ENCODE results near the gene ZNF750.

The ZNF750 gene

DNA sequence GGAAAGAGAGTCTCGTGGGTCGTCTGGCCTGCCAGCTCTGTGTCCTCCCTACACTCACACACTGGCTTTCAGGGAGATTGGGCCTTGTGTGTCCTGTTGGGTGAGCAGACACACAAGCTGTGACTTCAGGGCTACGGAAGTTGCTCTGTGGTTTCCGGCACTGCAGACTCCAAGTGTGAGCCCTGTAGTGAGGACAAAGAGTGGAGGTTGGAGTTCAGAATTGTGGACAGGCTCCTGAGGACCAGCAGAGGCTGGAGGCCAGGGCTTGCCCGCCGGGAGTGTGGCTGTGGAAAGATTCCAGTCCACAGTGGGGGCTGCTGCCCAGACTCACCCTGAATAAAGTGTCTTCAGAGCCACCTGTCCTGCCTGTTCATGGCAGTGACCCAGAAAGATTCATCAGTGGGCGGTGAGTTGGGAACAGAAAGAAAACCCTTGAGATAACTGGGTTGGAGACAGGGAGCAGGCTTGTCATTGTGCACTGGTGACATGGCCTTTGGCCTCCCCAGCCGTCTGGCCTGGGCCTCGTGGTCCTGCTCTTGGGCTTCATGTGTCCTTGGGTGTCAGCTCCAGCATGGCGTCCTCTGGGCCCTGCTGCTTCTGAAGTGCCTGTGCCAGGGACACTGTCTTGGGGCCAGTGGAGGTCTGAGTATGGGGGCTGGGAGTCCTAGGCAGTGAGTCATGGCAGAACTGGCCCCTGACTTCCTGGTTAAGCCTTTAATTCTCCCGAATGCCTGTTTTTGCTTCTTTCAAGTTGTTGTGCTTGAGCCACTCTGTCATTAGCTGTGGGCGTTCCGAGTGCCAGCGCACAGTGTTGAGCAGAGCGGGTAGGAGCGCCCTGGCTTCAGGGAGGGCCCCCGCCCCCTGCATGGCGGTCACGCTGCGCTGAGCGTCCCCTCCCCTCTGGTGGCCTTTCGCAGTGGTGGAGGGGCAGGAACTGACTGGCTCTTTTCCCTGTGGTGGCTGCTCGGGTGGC, 19.9 kb upstream of the ZNF750 start:
- peak; percentile 89 for DNase-seq

DNA sequence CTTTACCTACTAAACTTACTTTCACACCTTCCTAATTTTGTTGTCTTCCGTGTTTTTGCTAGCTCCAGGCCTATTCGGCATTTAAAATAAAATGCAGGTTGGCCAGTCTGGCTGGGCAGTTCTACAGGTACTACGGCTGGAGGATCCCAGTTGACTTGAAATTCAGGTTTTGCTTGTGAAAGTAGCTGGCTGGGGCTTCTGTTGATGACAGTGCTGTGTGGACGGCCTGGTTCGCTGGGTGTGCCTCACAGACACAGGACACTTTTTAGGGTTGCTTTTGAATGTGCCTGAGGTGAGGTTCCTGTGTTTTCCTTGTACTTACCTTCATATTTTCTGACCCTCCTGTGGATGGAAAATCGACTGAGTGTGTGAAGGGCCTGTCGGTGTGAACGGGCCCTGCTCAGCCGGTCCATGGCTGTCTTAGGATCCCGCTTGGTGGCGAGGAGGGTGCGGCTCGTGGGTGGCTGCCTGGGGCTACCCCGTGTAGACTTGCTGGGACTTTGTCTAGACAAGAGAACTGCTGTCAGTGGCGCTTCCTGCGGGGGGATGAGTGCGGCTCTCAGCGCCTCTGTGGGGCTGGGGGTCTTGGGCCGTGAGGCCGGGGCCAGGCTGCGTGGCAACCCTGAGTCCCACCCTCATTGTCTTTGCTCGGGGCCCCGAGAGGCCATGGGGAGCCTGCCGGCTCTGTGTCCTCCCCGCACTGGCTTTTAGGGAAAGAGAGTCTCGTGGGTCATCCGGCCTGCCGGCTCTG, 18.7 kb upstream of the ZNF750 start:
- no peak for DNase-seq

DNA sequence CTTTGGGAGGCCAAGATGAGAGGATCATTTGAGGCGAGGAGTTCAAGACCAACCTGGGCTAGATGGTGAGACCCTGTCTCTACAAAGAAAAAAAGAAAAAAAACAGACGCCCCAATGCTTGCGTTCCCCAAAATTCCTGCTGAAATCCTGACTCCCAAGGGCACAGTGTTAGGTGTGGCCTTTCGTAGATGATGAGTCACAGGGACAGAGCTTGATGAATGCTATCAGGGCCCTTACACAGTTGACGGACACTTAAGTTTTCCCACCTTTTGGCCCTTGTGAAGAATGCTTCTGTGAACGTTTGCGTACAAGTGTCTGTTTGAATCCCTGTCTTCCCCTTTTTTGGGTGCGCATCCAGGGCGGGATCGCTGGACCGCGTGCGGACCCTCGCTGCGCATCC, 16.5 kb upstream of the ZNF750 start:
- no peak for DNase-seq

DNA sequence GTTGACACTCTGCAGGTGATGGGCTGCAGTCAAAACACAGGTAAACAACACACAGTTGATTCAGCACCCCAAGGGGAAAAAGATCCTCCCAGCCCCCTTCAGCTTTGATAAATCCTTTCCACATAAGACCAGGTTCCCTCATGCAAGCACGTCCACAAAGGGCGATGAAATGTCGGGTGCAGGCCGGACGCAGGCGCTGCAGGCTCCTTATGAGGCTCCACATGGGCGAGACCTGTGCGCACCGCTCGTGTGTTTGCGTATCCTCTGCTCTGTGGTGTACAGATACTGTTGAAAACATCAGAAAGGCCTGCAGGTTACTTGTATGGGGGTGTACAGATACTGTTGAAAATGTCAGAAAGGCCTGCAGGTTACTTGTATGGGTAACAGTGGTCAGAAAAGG, 14.4 kb upstream of the ZNF750 start:
- no peak for DNase-seq

GRCh38 chr17:82851381-82851780, 11.6 kb upstream of the ZNF750 start:
- DNase-seq: no peak

- DNase-seq: no peak
Measured at GRCh38 chr17:82849076-82849945, 9.5 kb upstream of the ZNF750 start.

DNA sequence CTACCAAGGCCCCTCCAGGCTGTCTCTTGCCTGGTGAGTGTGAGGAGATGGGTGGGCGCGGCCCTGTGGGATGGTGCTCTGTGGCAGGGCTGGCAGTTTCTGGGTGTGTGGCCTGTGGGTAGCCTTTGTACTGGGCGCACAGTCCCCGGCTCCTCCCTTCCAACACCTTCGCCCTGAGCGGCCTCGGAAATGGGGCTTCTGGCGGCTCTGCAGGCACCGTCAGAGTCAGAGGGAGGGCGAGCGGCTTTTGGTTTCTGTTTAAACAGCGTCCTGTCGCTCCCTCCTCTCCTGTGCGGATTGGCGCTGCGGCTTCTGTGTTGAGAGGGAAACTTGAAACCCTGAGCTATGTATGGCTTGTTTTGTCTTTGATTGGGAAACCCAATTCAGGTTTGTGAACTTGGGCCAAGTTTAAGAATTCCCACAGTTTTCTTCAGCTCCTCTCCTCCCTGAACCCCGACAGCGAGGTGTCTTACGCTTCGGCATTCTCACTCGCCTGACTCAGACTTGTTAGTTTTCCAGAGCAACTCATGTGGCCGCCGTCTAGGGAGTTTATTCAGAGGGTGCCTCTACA, 8.3 kb upstream of the ZNF750 start:
- no peak for DNase-seq

DNA sequence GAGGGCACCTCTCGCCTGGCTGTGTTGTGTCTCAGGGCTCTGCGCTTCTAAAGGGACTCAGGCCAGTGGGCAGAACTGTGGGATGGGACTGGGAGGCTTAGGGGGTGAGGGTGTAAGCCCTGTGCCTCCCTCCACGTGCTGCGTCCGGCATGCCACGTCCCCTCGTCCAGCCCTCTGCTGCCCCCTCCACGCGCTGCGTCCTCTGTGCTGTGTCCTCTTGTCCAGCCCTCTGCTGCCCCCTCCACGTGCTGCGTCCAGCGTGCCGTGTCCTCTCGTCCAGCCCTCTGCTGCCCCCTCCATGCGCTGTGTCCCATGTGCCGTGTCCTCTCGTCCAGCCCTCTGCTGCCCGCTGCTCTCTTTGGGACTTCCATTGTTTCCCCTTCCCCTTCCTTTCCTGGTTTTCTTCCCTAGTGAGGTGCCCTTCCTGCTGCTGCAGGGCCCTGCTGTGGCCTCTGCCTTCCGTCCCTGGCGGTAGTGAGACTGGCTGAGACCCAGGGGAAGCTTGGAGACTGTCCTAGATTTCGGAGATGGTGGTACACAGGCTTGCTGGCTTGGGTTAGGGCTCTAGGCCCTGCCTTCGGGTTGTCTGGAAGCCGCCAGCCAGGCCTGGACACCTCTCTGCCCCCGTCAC, 6.4 kb upstream of the ZNF750 start:
- DNase-seq: no peak

GRCh38 chr17:82845163-82845807, 5.5 kb upstream of the ZNF750 start:
- DNase-seq: no peak

GRCh38 chr17:82844796-82845162, 5.0 kb upstream of the ZNF750 start:
- DNase-seq: no peak

DNA sequence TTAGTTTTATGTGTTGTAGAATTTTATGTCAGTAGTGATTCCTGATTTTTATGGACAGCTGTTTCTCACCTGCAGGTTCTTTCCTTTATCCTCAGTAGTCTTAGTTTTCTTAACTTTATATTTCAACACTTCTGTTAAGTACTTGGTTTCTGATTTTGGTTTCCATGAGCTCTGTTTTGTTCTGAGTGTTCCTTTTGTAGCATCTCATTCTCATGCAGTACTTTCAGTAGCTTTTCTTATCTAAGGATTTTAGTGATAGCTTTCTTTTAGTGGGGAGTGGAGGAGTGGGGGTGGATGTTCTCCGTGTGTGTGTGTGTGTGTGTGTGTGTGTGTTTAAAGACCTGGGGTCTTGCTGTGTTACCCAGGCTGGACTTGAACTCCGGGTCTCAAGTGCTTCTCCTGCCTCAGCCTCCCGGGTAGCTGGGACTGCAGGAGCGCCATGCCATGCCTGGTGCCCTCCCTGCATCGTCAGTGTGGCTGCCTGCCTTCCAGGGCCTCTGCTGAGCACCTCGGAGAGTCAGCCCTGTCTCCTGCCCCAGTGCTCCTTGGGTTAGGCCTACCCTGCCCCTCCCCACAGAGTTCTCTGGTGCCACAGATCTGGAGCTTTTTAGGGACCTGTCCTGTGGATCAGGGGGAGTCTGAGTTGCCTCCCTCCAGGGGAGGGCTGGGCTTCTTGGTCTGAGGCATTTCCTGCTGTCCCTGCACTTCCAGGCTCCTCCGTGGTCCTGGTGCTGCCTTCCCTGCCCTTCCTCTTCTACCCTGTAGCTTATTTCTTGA, 4.3 kb upstream of the ZNF750 start:
- DNase-seq: no peak

GRCh38 chr17:82841921-82842596, 2.2 kb upstream of the ZNF750 start:
- DNase-seq: no peak

DNA sequence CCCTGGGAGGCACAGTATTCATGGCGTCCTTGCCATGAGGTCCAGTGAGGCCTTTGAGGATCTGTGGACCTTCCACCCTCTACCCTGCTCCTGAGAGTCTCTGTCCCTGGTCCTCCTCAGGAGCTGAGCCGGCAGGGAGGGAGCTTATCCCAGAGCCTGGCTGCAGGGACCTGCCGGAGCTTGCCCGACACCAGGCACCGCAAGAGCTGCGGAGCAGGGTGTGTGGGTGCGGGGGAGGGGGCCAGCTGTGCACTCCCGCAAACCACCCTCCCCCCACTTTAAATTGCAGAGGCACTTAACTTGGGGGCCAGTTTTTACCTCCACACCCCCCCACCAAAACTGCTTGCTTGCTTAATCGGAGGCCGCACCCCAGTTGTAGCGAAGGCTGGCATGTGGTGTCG, 609 bp upstream of the ZNF750 start:
- no peak for DNase-seq

GRCh38 chr17:82838386-82839063, 1.3 kb downstream of the ZNF750 start:
- DNase-seq: peak; percentile 91

- peak; percentile 19 for DNase-seq
Measured at GRCh38 chr17:82837586-82838320, 2.1 kb downstream of the ZNF750 start.

DNA sequence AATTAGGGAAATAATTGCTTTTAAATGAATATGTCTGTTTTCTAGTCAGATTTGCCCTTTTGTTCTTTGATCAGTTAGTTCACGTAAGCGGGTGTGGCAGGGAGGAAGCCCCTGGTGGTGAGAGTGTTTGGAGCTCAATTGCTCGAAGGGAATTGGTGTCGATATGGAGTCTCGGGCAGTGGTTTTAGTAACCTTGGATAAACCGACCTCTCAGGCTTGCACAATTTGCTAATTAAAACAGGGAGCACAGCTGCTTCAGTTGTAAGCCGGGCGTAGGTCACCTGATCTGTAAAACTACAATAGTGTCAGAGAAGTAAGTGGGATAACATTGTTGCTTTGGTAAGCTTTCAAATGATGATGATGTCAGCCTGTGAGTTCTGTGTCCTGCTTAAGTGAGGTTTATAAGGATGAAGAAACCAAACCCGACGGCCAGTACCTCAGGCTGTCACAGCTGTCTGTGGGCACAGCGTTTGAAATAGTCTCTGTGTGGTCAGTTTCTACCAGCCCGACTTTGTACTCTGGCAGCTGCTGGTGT, 2.9 kb downstream of the ZNF750 start:
- peak; percentile 73 for DNase-seq

- DNase-seq: peak; percentile 51
Measured at GRCh38 chr17:82835766-82836512, 3.9 kb downstream of the ZNF750 start.

DNA sequence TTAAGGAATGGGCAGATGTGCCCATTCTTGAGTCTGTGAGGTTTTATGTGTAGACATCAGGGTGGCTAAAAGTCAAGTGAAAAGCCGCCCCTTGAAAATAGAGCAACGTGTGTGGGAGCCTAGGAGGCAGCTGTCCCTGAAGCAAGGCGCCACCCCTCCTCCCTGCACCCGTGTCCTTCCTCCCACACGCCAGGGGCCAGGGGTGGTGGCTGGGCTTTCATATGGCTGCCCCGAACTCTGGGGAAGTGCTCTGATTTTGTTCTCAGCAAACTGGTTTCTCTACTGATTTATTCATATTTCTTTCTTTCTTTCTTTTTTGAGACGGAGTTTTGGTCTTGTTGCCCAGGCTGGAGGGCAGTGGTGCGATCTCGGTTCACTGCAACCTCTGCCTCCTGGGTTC, 4.7 kb downstream of the ZNF750 start:
- DNase-seq: peak; percentile 31
